Measurements from ENCODE around the gene BCL2A1.

DNA sequence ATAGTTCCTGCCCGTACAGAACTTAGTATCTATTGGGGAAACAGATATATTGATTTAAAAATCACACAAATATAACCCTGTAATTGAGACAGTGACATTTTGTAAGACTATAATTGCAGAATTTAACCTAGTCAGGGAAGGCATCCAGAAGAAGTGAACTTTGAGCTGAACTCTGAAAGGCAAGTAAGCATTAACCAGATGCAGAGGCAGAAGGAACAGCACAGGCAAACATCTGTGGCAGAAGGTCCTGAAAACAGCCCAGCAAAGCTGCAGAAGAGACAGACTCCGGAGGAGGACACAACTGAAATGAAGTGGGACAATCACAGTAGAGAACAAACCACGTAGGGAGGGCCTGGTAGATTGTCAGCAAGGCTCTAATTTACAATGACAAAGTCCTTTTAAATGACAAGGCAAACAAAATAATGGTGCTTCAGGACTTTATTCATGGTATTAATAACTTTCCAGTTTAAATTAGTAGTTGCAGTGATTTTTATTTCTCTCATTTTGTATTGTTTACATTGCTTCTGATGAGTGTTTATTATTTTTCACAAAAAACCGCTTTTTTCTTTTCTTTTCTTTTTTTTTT, 14.5 kb downstream of the BCL2A1 start:
- TF ChIP-seq POLR2A (IDR thresholded peaks at IDR 0.05) = no peak
- TF ChIP-seq, protein P1, sequence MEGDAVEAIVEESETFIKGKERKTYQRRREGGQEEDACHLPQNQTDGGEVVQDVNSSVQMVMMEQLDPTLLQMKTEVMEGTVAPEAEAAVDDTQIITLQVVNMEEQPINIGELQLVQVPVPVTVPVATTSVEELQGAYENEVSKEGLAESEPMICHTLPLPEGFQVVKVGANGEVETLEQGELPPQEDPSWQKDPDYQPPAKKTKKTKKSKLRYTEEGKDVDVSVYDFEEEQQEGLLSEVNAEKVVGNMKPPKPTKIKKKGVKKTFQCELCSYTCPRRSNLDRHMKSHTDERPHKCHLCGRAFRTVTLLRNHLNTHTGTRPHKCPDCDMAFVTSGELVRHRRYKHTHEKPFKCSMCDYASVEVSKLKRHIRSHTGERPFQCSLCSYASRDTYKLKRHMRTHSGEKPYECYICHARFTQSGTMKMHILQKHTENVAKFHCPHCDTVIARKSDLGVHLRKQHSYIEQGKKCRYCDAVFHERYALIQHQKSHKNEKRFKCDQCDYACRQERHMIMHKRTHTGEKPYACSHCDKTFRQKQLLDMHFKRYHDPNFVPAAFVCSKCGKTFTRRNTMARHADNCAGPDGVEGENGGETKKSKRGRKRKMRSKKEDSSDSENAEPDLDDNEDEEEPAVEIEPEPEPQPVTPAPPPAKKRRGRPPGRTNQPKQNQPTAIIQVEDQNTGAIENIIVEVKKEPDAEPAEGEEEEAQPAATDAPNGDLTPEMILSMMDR (IDR thresholded peaks at IDR 0.05) = no peak
